G401 (cell line): ENCODE measurements around the gene CBY3. TPM values are rescaled to one million over a fixed set of nuclear protein-coding genes. Genes with fewer than 3 reads are reported as not detected.
"Not testable (repeated sequence)": the region's sequence is repeated elsewhere in the genome, so short reads cannot be mapped to it uniquely, and the experiment has no call there.

Experiments
- DNase-seq: peaks from one replicate; pipeline ENCODE4 v3.0.0-alpha.2; 2015; ENCODE audit warnings: low spot score
- in situ Hi-C: cut with HindIII; loops from 2 replicates; pipeline ENCODE4 v1.10.0; 2016; ENCODE audit warnings: low sequenced_read_pairs, mixed read lengths
- total RNA-seq: library from RNA; depleted of rRNA; stranded (reverse); fragments of >200 nt; shearing (Covaris generic); gene quantifications from 2 replicates; pipeline ENCODE4 v1.2.3, GENCODE V29; 2014; rRNA removed

CBY3 gene
- total RNA-seq, 1 experiment from 2014 or later: not detected

DNA sequence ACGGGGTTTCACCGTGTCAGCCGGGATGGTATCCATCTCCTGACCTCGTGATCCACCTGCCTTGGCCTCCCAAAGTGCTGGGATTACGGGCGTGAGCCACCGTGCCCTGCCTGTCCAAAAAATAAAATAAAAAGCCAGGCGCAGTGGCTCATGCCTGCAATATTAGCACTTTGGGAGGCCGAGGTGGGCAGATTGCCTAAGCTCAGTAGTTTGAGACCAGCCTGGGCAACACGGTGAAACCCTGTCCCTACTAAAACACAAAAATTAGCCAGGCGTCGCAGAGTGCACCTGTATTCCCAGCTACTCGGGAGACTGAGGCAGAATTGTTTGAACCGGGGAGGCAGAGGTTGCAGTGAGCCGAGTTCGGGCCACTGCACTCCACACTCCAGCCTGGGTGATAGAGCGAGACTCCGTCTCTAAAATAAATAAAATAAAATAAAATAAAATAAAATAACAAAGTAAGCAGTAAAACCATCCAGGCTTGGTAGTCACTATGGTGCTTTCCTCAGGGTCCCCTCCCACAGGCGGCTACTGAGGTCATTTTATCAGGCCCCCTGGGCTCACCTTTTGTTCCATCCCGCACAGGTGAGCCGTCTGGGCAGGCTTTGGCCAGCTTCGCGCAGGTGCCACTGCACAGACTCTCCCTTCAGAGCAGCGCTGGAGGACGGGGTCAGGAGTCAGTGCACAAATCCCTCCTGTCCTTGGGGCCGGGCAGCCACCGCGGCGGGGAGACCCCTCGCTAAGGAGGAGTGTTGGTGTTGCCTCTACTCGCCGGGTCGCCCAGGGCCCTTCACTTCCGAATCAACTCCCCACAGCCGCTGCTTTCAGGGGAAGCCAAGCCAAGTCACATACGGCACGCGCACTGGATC is 47.1 kb downstream of the CBY3 start:
- DNase-seq, in situ Hi-C loops: not testable (repeated sequence)

Other genes starting within 250 kb of the CBY3 start
- gene RUFY1, start 130.5 kb downstream of the CBY3 start, total RNA-seq: 53.0 and 65.4 TPM in 2 replicates
- 55.8 and 108 TPM in 2 replicates for gene HNRNPH1, start 57.4 kb downstream of the CBY3 start, total RNA-seq
- gene CANX, start 17.9 kb upstream of the CBY3 start, total RNA-seq: 281 and 477 TPM in 2 replicates
- 12.5 and 14.2 TPM in 2 replicates for gene MAML1, start 51.8 kb upstream of the CBY3 start, total RNA-seq
- 7.1 and 9.4 TPM in 2 replicates for gene LTC4S, start 113.0 kb upstream of the CBY3 start, total RNA-seq
- 122 and 128 TPM in 2 replicates for gene MGAT4B, start 125.8 kb upstream of the CBY3 start, total RNA-seq
- gene SQSTM1, start 139.9 kb upstream of the CBY3 start, total RNA-seq: 139 and 150 TPM in 2 replicates
- gene MRNIP, start 177.8 kb upstream of the CBY3 start, total RNA-seq: 22.0 and 38.5 TPM in 2 replicates
- gene TBC1D9B, start 226.9 kb upstream of the CBY3 start, total RNA-seq: 47.4 and 58.0 TPM in 2 replicates